ENCODE results near the gene MTIF3.

Gene MTIF3

GRCh38 chr13:27448308-27448707 lies 2.1 kb downstream of the MTIF3 start:
- CTCF ChIA-PET = interaction anchor here (0.6 to 1.2 kb wide), 3 partner anchors 22 to 172 kb away, joined by 3 to 6 read pairs (median 3); no protein-coding TSS in a partner anchor
- POLR2A ChIA-PET = no interaction called here
- no peak overlapping the region for H3K4me3 ChIP-seq (ENCODE audit: low read depth, low read length)
- TF ChIP-seq CTCF (IDR thresholded peaks at IDR 0.05; ENCODE audit: insufficient read depth, low read length, missing control alignments) = no peak
- no peak for DNase-seq (ENCODE audit: low read depth, low spot score)

- CTCF ChIA-PET = interaction anchor here (0.7 to 0.8 kb wide), 2 partner anchors 22 to 69 kb away, joined by 3 read pairs; partner anchors contain the start of gene GTF3A
Observed at GRCh38 chr13:27446986-27447583, 3.3 kb downstream of the MTIF3 start.

GRCh38 chr13:27442797-27443196 lies 7.6 kb downstream of the MTIF3 start:
- no peak for DNase-seq (ENCODE audit: low read depth, low spot score)
- no peak for TF ChIP-seq CTCF (IDR thresholded peaks at IDR 0.05; ENCODE audit: insufficient read depth, low read length, missing control alignments)
- no peak overlapping the region for H3K4me3 ChIP-seq (ENCODE audit: low read depth, low read length)
- ChIA-PET CTCF (interaction anchor here (1.5 to 2.7 kb wide), 2 partner anchors 81 to 384 kb away, joined by 5 to 8 read pairs; no protein-coding TSS in a partner anchor), POLR2A (no interaction called here)

More at GRCh38 chr13:27446986-27447583, 3.3 kb downstream of the MTIF3 start:
- no peak for DNase-seq (ENCODE audit: low read depth, low spot score)
- POLR2A ChIA-PET = no interaction called here
- TF ChIP-seq CTCF (IDR thresholded peaks at IDR 0.05; ENCODE audit: insufficient read depth, low read length, missing control alignments) = no peak
- no peak overlapping the region for H3K4me3 ChIP-seq (ENCODE audit: low read depth, low read length)

GRCh38 chr13:27442071-27442647 lies 8.2 kb downstream of the MTIF3 start:
- H3K4me3 ChIP-seq (ENCODE audit: low read depth, low read length) = no peak overlapping the region
- POLR2A ChIA-PET = no interaction called here
- TF ChIP-seq CTCF (IDR thresholded peaks at IDR 0.05; ENCODE audit: insufficient read depth, low read length, missing control alignments) = no peak
- CTCF ChIA-PET = interaction anchor here (1.5 kb wide), 1 partner anchor 384 kb away, joined by 5 read pairs; no protein-coding TSS in a partner anchor
- DNase-seq (ENCODE audit: low read depth, low spot score) = no peak

GRCh38 chr13:27440408-27440807 lies 10.0 kb downstream of the MTIF3 start:
- ChIA-PET POLR2A (no interaction called here), CTCF (interaction anchor here (0.7 kb wide), 1 partner anchor 9 kb away, joined by 3 read pairs; no protein-coding TSS in a partner anchor)

More at GRCh38 chr13:27440408-27440807, 10.0 kb downstream of the MTIF3 start:
- DNase-seq (ENCODE audit: low read depth, low spot score) = no peak
- no peak for TF ChIP-seq CTCF (IDR thresholded peaks at IDR 0.05; ENCODE audit: insufficient read depth, low read length, missing control alignments)
- no peak overlapping the region for H3K4me3 ChIP-seq (ENCODE audit: low read depth, low read length)
